Measurements from ENCODE around the gene HMBS.
"Not testable (repeated sequence)": the region's sequence is repeated elsewhere in the genome, so short reads cannot be mapped to it uniquely, and the experiment has no call there.

Gene HMBS

DNA sequence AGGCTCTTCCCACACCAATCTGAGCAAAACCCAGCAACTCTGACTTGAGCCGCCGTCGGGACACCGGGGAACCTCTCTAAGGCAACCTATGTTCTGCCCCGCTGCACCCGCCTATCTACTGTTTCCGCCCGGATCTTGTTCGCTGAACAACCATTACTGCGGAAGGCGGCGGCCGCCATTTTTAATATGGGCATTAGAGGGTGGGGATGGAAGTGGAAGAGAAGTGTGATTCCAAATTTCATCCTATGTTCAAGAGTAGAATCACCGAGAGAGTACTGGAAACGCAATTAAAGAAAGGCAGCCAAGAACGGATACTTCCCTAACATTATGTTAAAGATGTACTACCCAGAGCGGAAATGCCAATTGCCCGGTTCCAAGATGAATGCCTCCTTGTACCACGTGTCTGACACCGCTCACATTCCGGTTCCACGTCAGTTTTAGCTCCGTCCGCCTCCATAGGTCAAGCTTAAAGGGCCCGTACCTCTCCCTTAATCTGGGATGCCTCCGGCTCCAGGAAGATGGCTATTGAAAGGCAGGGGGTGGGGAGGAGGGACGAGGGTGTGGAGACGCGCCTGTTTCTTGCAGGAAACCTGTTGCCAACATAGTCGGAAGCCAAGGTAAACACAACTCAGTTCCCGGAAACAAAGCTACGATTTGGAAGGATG, 17.2 kb downstream of the HMBS start, which contains the start of gene DPAGT1:
TSS of gene DPAGT1 (minus strand) at position 95 of the 665 bp plus-strand sequence. CDS start 198 bp downstream, outside the sequence.
- TF ChIP-seq CTCF (IDR thresholded peaks at IDR 0.05; ENCODE audit: low read length, missing control alignments) = no peak
- DNase-seq (ENCODE audit: low read depth) = peak; percentile 98
- peak within 1 kb of the TSS; percentile 88 for H3K4me3 ChIP-seq (replicated peaks; ENCODE audit: low read depth, low read length)

DNA sequence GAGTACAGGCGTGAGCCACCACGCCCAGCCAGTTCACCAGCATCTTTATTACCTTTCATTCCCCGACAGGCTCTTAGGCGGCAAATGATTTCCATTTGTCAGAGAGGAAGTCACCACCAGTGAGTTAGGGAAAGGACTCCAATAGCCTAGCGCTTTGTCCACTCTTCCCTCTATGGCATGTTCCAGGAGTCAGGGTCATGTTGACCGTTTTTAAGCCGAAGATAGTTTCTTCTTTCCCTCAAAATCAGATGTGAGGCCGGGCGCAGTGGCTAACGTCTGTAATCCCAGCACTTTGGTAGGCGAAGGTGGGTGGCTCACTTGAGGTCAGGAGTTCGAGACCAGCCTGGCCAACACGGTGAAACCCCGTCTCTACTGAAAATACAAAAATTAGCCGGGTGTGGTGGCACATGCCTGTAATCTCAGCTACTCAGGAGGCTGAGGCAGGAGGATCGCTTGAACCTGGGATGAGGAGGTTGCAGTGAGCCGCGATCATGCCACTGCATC, 18.5 kb downstream of the HMBS start:
- not testable (repeated sequence) for DNase-seq (ENCODE audit: low read depth)

GRCh38 chr11:119103793-119104192, 19.1 kb downstream of the HMBS start:
- no peak for DNase-seq (ENCODE audit: low read depth)

More for the DNA sequence above, 18.5 kb downstream of the HMBS start:
- peak overlapping the region; percentile 88 for H3K4me3 ChIP-seq (replicated peaks; ENCODE audit: low read depth, low read length)

DNA sequence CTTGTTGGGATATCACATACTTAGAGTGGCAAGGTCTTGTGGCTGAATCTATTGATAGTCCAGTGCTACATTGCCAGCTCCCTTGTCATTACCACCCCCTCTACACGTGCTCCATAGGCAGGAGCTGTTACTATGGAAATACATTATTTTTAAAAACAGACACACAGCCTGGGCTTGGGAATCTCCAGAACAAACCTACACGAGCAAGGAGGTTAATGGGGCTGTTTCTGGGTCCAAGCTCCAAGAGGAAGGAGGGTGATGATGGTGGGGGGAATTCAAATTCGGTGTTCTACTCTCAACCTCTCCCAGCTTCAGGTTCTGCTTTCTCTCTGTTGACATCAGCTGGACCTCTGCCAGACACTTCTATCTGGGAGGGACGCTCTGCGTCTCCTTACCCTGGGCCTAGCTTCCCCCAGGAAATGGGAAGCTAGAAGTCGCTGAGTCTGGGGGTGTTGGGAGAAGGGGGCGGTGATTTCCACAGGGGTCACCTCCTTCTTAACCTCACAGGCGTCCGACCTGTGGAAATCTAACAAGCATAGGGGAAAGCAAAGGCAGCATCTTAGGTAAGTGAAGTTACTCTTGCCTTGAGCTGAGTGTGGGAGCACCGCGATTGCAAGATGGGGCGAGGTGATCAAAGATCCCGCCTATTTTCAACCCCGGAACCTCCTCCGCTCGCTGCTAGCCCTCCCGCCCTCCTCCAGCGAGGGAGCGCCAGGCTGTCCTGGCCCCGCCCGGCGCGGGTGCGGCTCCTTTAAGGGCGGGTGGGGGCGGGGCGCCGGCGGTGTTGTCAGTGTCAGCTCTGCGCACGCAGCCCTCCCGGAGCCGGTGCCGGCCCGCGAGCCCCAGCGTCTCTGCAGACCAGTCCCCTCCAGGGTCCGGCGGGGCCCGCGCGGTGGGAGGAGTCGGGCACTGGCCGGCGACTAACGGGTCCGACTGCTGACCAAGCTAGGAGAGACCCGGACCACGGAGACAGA, 22.2 kb downstream of the HMBS start, which contains the start of gene C2CD2L:
TSS of gene C2CD2L (plus strand) at position 781 of the 974 bp plus-strand sequence. CDS start 398 bp downstream, outside the sequence.
- TF ChIP-seq CTCF (IDR thresholded peaks at IDR 0.05; ENCODE audit: low read length, missing control alignments) = no peak
- peak within 1 kb of the TSS; percentile 66 for H3K4me3 ChIP-seq (replicated peaks; ENCODE audit: low read depth, low read length)
- DNase-seq (ENCODE audit: low read depth) = peak; percentile 91

More at GRCh38 chr11:119103793-119104192, 19.1 kb downstream of the HMBS start:
- H3K4me3 ChIP-seq (replicated peaks; ENCODE audit: low read depth, low read length) = no peak overlapping the region
- no peak for TF ChIP-seq CTCF (IDR thresholded peaks at IDR 0.05; ENCODE audit: low read length, missing control alignments)

GRCh38 chr11:119107538-119108145, 23.0 kb downstream of the HMBS start:
- H3K4me3 ChIP-seq (replicated peaks; ENCODE audit: low read depth, low read length) = peak overlapping the region; percentile 66
- no peak for TF ChIP-seq CTCF (IDR thresholded peaks at IDR 0.05; ENCODE audit: low read length, missing control alignments)
- no peak for DNase-seq (ENCODE audit: low read depth)

- peak overlapping the region; percentile 66 for H3K4me3 ChIP-seq (replicated peaks; ENCODE audit: low read depth, low read length)
- DNase-seq (ENCODE audit: low read depth) = peak; percentile 64
- TF ChIP-seq CTCF (IDR thresholded peaks at IDR 0.05; ENCODE audit: low read length, missing control alignments) = no peak
Measured at GRCh38 chr11:119108146-119108856, 23.6 kb downstream of the HMBS start.

Data from fibroblast of pulmonary artery (primary cell).